ENCODE measurements around the gene ZNF503. TPM values are rescaled to one million over a fixed set of nuclear protein-coding genes. Genes with fewer than 3 reads are reported as not detected.

ZNF503 gene
- total and polyA plus RNA-seq, 10 of the 15 experiments (the other 5 are each of a cell fraction or from before 2014, with no cell fraction given) = 0.05 to 1.1 (median 0.11) TPM; not detected in 1

GRCh38 chr10:75355706-75356105 lies 45.9 kb downstream of the ZNF503 start:
- ChIA-PET CTCF (no interaction called here), POLR2A (interaction anchor here (0.6 kb wide), 1 partner anchor 442 kb away, joined by 3 read pairs; no protein-coding TSS in a partner anchor)
- H3K36me3 ChIP-seq (ENCODE audit: control insufficient read depth in 2 of 2, insufficient read depth in 2 of 2, low read length in 1 of 2) = no peaks in the 10 kb centered on the region

More at GRCh38 chr10:75355706-75356105, 45.9 kb downstream of the ZNF503 start:
- SMC1A ChIA-PET (ENCODE audit: uncharacterized antibody, unreplicated experiment) = interaction anchor here (1.4 kb wide), 1 partner anchor 11 kb away, joined by 3 read pairs; no protein-coding TSS in a partner anchor
- H3K9me3 ChIP-seq (replicated peaks; ENCODE audit: control insufficient read depth, insufficient read depth, low read length) = no peaks in the 10 kb centered on the region
- no peak for FAIRE-seq
- H3K27ac ChIP-seq (ENCODE audit: control insufficient read depth, insufficient read depth) = no peak overlapping the region
- DNase-seq (ENCODE audit: low read depth, low spot score) = no peak
- H3K27me3 ChIP-seq (replicated peaks in 1 of 2; ENCODE audit: control insufficient read depth in 2 of 2, insufficient read depth in 2 of 2, low read length in 1 of 2) = no peaks in the 10 kb centered on the region; a peak in 1 of 4 replicates
- TF ChIP-seq, protein P1, sequence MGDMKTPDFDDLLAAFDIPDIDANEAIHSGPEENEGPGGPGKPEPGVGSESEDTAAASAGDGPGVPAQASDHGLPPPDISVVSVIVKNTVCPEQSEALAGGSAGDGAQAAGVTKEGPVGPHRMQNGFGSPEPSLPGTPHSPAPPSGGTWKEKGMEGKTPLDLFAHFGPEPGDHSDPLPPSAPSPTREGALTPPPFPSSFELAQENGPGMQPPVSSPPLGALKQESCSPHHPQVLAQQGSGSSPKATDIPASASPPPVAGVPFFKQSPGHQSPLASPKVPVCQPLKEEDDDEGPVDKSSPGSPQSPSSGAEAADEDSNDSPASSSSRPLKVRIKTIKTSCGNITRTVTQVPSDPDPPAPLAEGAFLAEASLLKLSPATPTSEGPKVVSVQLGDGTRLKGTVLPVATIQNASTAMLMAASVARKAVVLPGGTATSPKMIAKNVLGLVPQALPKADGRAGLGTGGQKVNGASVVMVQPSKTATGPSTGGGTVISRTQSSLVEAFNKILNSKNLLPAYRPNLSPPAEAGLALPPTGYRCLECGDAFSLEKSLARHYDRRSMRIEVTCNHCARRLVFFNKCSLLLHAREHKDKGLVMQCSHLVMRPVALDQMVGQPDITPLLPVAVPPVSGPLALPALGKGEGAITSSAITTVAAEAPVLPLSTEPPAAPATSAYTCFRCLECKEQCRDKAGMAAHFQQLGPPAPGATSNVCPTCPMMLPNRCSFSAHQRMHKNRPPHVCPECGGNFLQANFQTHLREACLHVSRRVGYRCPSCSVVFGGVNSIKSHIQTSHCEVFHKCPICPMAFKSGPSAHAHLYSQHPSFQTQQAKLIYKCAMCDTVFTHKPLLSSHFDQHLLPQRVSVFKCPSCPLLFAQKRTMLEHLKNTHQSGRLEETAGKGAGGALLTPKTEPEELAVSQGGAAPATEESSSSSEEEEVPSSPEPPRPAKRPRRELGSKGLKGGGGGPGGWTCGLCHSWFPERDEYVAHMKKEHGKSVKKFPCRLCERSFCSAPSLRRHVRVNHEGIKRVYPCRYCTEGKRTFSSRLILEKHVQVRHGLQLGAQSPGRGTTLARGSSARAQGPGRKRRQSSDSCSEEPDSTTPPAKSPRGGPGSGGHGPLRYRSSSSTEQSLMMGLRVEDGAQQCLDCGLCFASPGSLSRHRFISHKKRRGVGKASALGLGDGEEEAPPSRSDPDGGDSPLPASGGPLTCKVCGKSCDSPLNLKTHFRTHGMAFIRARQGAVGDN (IDR thresholded peaks at IDR 0.05) = no peak
- no peak for TF ChIP-seq E4F1 (IDR thresholded peaks at IDR 0.05; ENCODE audit: borderline replicate concordance, partially characterized antibody)
- TF ChIP-seq ZNF274 (IDR thresholded peaks at IDR 0.05; ENCODE audit: insufficient read depth, insufficient read length) = no peak
- TF ChIP-seq LARP7 (IDR thresholded peaks at IDR 0.05) = no peak
- no peak for TF ChIP-seq EED (IDR thresholded peaks at IDR 0.05; ENCODE audit: low read depth)
- TF ChIP-seq, protein P2, sequence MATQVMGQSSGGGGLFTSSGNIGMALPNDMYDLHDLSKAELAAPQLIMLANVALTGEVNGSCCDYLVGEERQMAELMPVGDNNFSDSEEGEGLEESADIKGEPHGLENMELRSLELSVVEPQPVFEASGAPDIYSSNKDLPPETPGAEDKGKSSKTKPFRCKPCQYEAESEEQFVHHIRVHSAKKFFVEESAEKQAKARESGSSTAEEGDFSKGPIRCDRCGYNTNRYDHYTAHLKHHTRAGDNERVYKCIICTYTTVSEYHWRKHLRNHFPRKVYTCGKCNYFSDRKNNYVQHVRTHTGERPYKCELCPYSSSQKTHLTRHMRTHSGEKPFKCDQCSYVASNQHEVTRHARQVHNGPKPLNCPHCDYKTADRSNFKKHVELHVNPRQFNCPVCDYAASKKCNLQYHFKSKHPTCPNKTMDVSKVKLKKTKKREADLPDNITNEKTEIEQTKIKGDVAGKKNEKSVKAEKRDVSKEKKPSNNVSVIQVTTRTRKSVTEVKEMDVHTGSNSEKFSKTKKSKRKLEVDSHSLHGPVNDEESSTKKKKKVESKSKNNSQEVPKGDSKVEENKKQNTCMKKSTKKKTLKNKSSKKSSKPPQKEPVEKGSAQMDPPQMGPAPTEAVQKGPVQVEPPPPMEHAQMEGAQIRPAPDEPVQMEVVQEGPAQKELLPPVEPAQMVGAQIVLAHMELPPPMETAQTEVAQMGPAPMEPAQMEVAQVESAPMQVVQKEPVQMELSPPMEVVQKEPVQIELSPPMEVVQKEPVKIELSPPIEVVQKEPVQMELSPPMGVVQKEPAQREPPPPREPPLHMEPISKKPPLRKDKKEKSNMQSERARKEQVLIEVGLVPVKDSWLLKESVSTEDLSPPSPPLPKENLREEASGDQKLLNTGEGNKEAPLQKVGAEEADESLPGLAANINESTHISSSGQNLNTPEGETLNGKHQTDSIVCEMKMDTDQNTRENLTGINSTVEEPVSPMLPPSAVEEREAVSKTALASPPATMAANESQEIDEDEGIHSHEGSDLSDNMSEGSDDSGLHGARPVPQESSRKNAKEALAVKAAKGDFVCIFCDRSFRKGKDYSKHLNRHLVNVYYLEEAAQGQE (IDR thresholded peaks at IDR 0.05; ENCODE audit: low read depth, low read length) = no peak
- no peak for ATAC-seq
- no peaks in the 10 kb centered on the region for H3K4me1 ChIP-seq (ENCODE audit: control insufficient read depth, insufficient read depth, low read length)
- H3K4me2 ChIP-seq (ENCODE audit: control insufficient read depth, insufficient read depth) = no peak overlapping the region
- no peak overlapping the region for H3K4me3 ChIP-seq
- H2AFZ ChIP-seq (ENCODE audit: control insufficient read depth, low read depth, low read length) = no peak overlapping the region
- H3K9ac ChIP-seq (ENCODE audit: control insufficient read depth, insufficient read depth, low read length) = no peak overlapping the region
- RAD21 ChIA-PET (ENCODE audit: unreplicated experiment) = no interaction called here
- in situ Hi-C loops (cut with MboI) = no loop called here
- intact Hi-C loops (cut with micrococcal nuclease; ENCODE audit: unreplicated experiment) = no loop called here
- 0% methylated on average over 1 of the region's 1 CpG for WGBS (ENCODE audit: insufficient coverage, insufficient replicate concordance, low lambda C conversion rate, missing lambda C conversion rate)
- no peaks in the 10 kb centered on the region for H4K20me1 ChIP-seq (ENCODE audit: control insufficient read depth, insufficient read depth)
- H3K79me2 ChIP-seq (ENCODE audit: control insufficient read depth, insufficient read depth, low read length) = no peaks in the 10 kb centered on the region
- no TSS peak for BruUV-seq (replicated peaks)

Data from GM12878 (cell line).